Endothelial cell of hepatic sinusoid (primary cell): ENCODE results near the gene OR51B2.

Source experiments
- in situ Hi-C: cut with HindIII; loops from 2 replicates; pipeline ENCODE4 v1.10.0; 2017; ENCODE audit warnings: low sequenced_read_pairs

OR51B2 gene

DNA sequence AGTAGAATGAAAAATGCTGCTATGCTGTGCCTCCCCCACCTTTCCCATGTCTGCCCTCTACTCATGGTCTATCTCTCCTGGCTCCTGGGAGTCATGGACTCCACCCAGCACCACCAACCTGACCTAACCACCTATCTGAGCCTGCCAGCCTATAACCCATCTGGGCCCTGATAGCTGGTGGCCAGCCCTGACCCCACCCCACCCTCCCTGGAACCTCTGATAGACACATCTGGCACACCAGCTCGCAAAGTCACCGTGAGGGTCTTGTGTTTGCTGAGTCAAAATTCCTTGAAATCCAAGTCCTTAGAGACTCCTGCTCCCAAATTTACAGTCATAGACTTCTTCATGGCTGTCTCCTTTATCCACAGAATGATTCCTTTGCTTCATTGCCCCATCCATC lies 39.5 kb downstream of the OR51B2 start:
- in situ Hi-C loops = no loop called here

DNA sequence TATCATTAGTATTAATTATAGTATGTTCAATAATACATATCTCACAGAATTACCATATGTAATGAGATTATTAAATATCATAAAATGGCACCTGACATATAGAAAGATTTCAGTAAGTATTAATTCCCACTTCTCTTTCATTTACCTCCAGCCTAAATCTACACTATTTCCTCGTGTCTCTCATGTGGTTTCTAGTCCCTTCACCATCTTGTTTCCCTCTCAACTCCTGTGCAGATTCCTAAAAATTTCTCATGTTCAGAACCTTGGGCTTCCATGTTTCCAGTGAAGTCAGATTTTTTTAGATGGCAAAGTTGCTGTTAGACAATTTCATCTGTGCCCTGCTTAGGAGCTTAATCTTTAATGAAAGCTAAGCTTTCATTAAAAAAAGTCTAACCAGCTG lies 40.2 kb downstream of the OR51B2 start:
- in situ Hi-C loops = no loop called here

GRCh38 chr11:5283086-5283485 lies 41.0 kb downstream of the OR51B2 start:
- in situ Hi-C loops = no loop called here

- in situ Hi-C loops = no loop called here
Observed at GRCh38 chr11:5282628-5283027, 41.5 kb downstream of the OR51B2 start.

GRCh38 chr11:5281596-5281995 lies 42.5 kb downstream of the OR51B2 start:
- in situ Hi-C loops = no loop called here

DNA sequence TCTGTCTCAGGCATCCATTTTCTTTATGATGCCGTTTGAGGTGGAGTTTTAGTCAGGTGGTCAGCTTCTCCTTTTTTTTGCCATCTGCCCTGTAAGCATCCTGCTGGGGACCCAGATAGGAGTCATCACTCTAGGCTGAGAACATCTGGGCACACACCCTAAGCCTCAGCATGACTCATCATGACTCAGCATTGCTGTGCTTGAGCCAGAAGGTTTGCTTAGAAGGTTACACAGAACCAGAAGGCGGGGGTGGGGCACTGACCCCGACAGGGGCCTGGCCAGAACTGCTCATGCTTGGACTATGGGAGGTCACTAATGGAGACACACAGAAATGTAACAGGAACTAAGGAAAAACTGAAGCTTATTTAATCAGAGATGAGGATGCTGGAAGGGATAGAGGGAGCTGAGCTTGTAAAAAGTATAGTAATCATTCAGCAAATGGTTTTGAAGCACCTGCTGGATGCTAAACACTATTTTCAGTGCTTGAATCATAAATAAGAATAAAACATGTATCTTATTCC lies 43.5 kb downstream of the OR51B2 start:
- in situ Hi-C loops = no loop called here

- in situ Hi-C loops = no loop called here
Observed at GRCh38 chr11:5279471-5280090, 44.5 kb downstream of the OR51B2 start.

- in situ Hi-C loops = no loop called here
Observed at GRCh38 chr11:5277807-5278382, 46.2 kb downstream of the OR51B2 start.

DNA sequence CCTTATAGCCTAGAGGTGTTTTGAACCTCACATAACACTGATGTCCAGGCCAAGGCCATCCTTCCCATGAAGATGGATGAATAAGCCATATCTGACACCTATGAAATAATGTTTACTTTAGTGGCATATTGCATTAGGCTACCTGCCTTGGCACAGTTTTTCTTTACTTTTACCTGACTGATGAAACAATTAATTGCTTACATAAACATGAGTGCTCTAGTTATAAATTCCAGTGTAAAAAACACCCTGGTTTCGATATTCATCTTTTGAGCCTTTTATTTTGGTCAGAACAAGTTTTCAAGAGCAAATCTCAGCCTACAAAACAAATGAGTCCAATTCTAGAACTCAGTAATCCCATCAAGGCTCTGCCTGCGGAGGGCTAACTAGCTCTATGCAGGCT lies 47.4 kb downstream of the OR51B2 start:
- in situ Hi-C loops = no loop called here

- in situ Hi-C loops = no loop called here
Observed at GRCh38 chr11:5275369-5276110, 48.6 kb downstream of the OR51B2 start.

GRCh38 chr11:5274395-5274794 lies 49.7 kb downstream of the OR51B2 start:
- in situ Hi-C loops = no loop called here
